HepG2 (cell line): ENCODE results near the gene PDE6H. TPM values are rescaled to one million over a fixed set of nuclear protein-coding genes. Genes with fewer than 3 reads are reported as not detected.

Experiments used
- ATAC-seq: fragments of 200-7000 bp; cut with Tn5 transposase; 3 replicates; pipeline ENCODE4 v1.9.1; 2020; ENCODE audit warnings: mild to moderate bottlenecking, moderate library complexity
- BruUV-seq: library from RNA; stranded (reverse); fragments of 400-500 nt; replicated peaks from 2 replicates; lab custom pipeline; 2021; lab: Mats Ljungman, UMichigan
- CTCF ChIA-PET: fragments of 300-600 bp; formaldehyde crosslinking; extraction: SDS; loops from one replicate; lab custom pipeline; 2021; ENCODE audit warnings: low total read pairs, inconsistent platforms, low intra/inter-chr PET ratio; lab: Yijun Ruan, JAX
- POLR2A ChIA-PET: fragments of 350-600 bp; sonication (Branson Sonifier 250); formaldehyde crosslinking; loops from one replicate; lab custom pipeline; 2020; ENCODE audit warnings: antibody characterized with exemption, inconsistent platforms; lab: Yijun Ruan, JAX
- DNase-seq: peaks from one replicate; pipeline ENCODE4 v3.0.0-alpha.2; 2015; ENCODE audit warnings: low spot score
- FAIRE-seq: peaks from 3 replicates; lab custom pipeline; 2011; peaks lifted over from hg19 to GRCh38; lab: Jason Lieb, UNC
- H2AFZ ChIP-seq: one replicate; pipeline ENCODE4 v1.6.1; 2011; ENCODE audit warnings: low read length, inconsistent platforms
- H3K27ac ChIP-seq: fragments of 300-600 bp; 3 replicates; pipeline ENCODE4 v1.8.0; 2011; ENCODE audit warnings: mixed run types, mild to moderate bottlenecking, mixed read lengths, low read length, inconsistent platforms; ENCODE audit not compliant: insufficient read depth; ENCODE audit errors: extremely low read length
- H3K27me3 ChIP-seq, 2 experiments: fragments of 200-600 bp in 1 of 2; 2 replicates in 1 of 2; 3 replicates in 1 of 2; pipeline versions ENCODE4 v1.6.0 to v1.8.0; 2011; ENCODE audit warnings: low read length in 2 of 2, mild to moderate bottlenecking in 2 of 2, moderate library complexity in 2 of 2, inconsistent platforms in 1 of 2; ENCODE audit not compliant: insufficient read depth in 2 of 2, control insufficient read depth in 1 of 2
- H3K36me3 ChIP-seq, 2 experiments: fragments of 200-600 bp in 1 of 2; replicated peaks in 1 of 2; 2 replicates in 1 of 2; 3 replicates in 1 of 2; pipeline versions ENCODE4 v1.5.1 to v1.8.0; 2011; ENCODE audit warnings: low read length in 2 of 2, inconsistent platforms in 1 of 2; ENCODE audit not compliant: insufficient read depth in 2 of 2, control insufficient read depth in 1 of 2
- H3K4me1 ChIP-seq: 2 replicates; pipeline ENCODE4 v1.5.1; 2012; ENCODE audit warnings: low read length, inconsistent platforms; ENCODE audit not compliant: insufficient read depth
- H3K4me2 ChIP-seq: 2 replicates; pipeline ENCODE4 v1.6.0; 2011; ENCODE audit warnings: low read depth, low read length, inconsistent platforms
- H3K4me3 ChIP-seq, 3 experiments: fragments of 200-600 bp in 1 of 3; sonication (generic), shearing (Covaris generic) in 1 of 3; replicated peaks in 1 of 3; 2 replicates each; pipeline ENCODE4 v1.5.1; 2011 to 2016; ENCODE audit warnings: low read length in 3 of 3, inconsistent platforms in 2 of 3, low read depth in 2 of 3, mild to moderate bottlenecking in 2 of 3, control low read depth in 1 of 3, mixed read lengths in 1 of 3; ENCODE audit not compliant: insufficient read depth in 1 of 3
- H3K79me2 ChIP-seq: one replicate; pipeline ENCODE4 v1.6.1; 2011; ENCODE audit warnings: low read length, inconsistent platforms; ENCODE audit not compliant: insufficient read depth
- H3K9ac ChIP-seq: 2 replicates; pipeline ENCODE4 v1.6.0; 2011; ENCODE audit warnings: mild to moderate bottlenecking, low read depth, low read length, inconsistent platforms; ENCODE audit not compliant: insufficient read depth
- H3K9me3 ChIP-seq: 2 replicates; pipeline ENCODE4 v1.5.1; 2012; ENCODE audit warnings: mild to moderate bottlenecking, low read length
- H4K20me1 ChIP-seq: 2 replicates; pipeline ENCODE4 v1.6.0; 2011; ENCODE audit warnings: inconsistent platforms, mild to moderate bottlenecking, low read length, moderate library complexity; ENCODE audit not compliant: insufficient read depth
- CENPBD1 ChIP-seq: sonication (generic); formaldehyde crosslinking; IDR thresholded peaks from 2 replicates; pipeline ENCODE4 v1.8.0; 2022; ENCODE audit warnings: missing genetic modification reagents, low read depth, mild to moderate bottlenecking, borderline replicate concordance
- EED ChIP-seq: sonication (generic); formaldehyde crosslinking; IDR thresholded peaks from 2 replicates; pipeline ENCODE4 v1.5.0; 2020; ENCODE audit warnings: mild to moderate bottlenecking, missing genetic modification reagents
- ELF3 ChIP-seq: IDR thresholded peaks from 2 replicates; pipeline ENCODE4 v1.6.1; 2016; ENCODE audit warnings: missing genetic modification reagents, missing compliant biosample characterization
- HOXA7 ChIP-seq: sonication (generic); formaldehyde crosslinking; IDR thresholded peaks from 2 replicates; pipeline ENCODE4 v1.8.1; 2022; ENCODE audit warnings: mild to moderate bottlenecking, missing genetic modification reagents, moderate library complexity
- JUN ChIP-seq: sonication (generic); formaldehyde crosslinking; IDR thresholded peaks from 2 replicates; pipeline ENCODE4 v1.4.0; 2020; ENCODE audit warnings: mild to moderate bottlenecking, missing genetic modification reagents
- MIER2 ChIP-seq: IDR thresholded peaks from 2 replicates; pipeline ENCODE4 v1.6.1; 2016; ENCODE audit warnings: missing biosample characterization, missing genetic modification reagents
- TBL1XR1 ChIP-seq: fragments of 150-350 bp; IDR thresholded peaks from 2 replicates; pipeline ENCODE4 v1.6.1; 2014; ENCODE audit warnings: borderline replicate concordance, low read length; ENCODE audit not compliant: partially characterized antibody
- ZFP36 ChIP-seq: fragments of 150-350 bp; IDR thresholded peaks from 2 replicates; pipeline ENCODE4 v1.6.1; 2018; ENCODE audit warnings: borderline replicate concordance, low read length, low read depth; ENCODE audit not compliant: partially characterized antibody
- ZNF280B ChIP-seq: sonication (generic); formaldehyde crosslinking; IDR thresholded peaks from 2 replicates; pipeline ENCODE4 v1.5.0; 2020; ENCODE audit warnings: missing genetic modification reagents, mild to moderate bottlenecking, borderline replicate concordance
- ZNF33A ChIP-seq: sonication (generic); formaldehyde crosslinking; IDR thresholded peaks from 2 replicates; pipeline ENCODE4 v1.5.1; 2020; ENCODE audit warnings: missing genetic modification reagents, mild to moderate bottlenecking, moderate library complexity, borderline replicate concordance
- ZNF362 ChIP-seq: sonication (generic); formaldehyde crosslinking; IDR thresholded peaks from 2 replicates; pipeline ENCODE4 v1.4.0; 2020; ENCODE audit warnings: missing genetic modification reagents, mild to moderate bottlenecking, borderline replicate concordance
- ZNF44 ChIP-seq: sonication (generic); formaldehyde crosslinking; IDR thresholded peaks from 2 replicates; pipeline ENCODE4 v1.5.1; 2020; ENCODE audit warnings: mild to moderate bottlenecking, missing genetic modification reagents
- ZNF460 ChIP-seq: sonication (generic); formaldehyde crosslinking; IDR thresholded peaks from 2 replicates; pipeline ENCODE4 v1.5.1; 2020; ENCODE audit warnings: missing genetic modification reagents, mild to moderate bottlenecking, borderline replicate concordance
- WGBS: methylation state at CpG from one replicate; pipeline ENCODE4 v1.1.6; 2017; ENCODE audit warnings: low lambda C conversion rate; 5-methylcytosine and 5-hydroxymethylcytosine counted together
- in situ Hi-C: cut with HindIII; loops from 2 replicates; pipeline ENCODE4 v1.10.0; 2017; ENCODE audit warnings: low pct_unique_long_range_greater_than_20kb; ENCODE audit not compliant: extremely low pct_ligation_motif_present
- intact Hi-C: fragments of 100-400 bp; cut with micrococcal nuclease; formaldehyde crosslinking; loops from one replicate; pipeline ENCODE4 v1.10.0; 2022; ENCODE audit not compliant: unreplicated experiment
- polyA plus RNA-seq, 8 experiments: library from polyadenylated mRNA; depleted of rRNA in 3 of 8; stranded (reverse) in 7 of 8; unstranded in 1 of 8; fragments of >200 nt; fragmentation: Illumina TruSeq in 4 of 8; extraction: Trizol in 4 of 8; gene quantifications; 2 replicates each; pipeline versions ENCODE4 v1.2.1 to v1.2.3, GENCODE V29; 2011 to 2016; ENCODE audit warnings: low read depth in 4 of 8, missing spikeins in 1 of 8, mixed read lengths in 1 of 8; ENCODE audit not compliant: insufficient read depth in 1 of 8
- total RNA-seq, 5 experiments: library from RNA; depleted of rRNA; stranded (reverse); fragments of >200 nt; fragmentation: Illumina TruSeq; extraction: Trizol; gene quantifications; 2 replicates each; pipeline ENCODE4 v1.2.3, GENCODE V29; 2016; ENCODE audit warnings: low read depth in 1 of 5
- TF ChIP-seq, protein P1 (sequence below): sonication (generic); formaldehyde crosslinking; IDR thresholded peaks from 2 replicates; pipeline ENCODE4 v1.4.0; 2020; ENCODE audit warnings: mild to moderate bottlenecking, missing genetic modification reagents
- TF ChIP-seq, protein P2 (sequence below): sonication (generic); formaldehyde crosslinking; IDR thresholded peaks from 2 replicates; pipeline ENCODE4 v1.5.0; 2020; ENCODE audit warnings: missing genetic modification reagents, mild to moderate bottlenecking, borderline replicate concordance

The PDE6H gene
- total and polyA plus RNA-seq, 2 of the 13 experiments (the other 11 are each of a cell fraction or from before 2014, with no cell fraction given): not detected

- intact Hi-C loops: no loop called here
Observed at GRCh38 chr12:14946162-14946561, 26.7 kb upstream of the PDE6H start.

More at GRCh38 chr12:14946162-14946561, 26.7 kb upstream of the PDE6H start:
- Histone ChIP-seq H3K9me3 (no peaks in the 10 kb centered on the region), H3K4me1 (peaks cover 22% of the 10 kb centered on the region), H3K27me3 (no peaks in the 10 kb centered on the region), H3K4me3 (no peak overlapping the region), H3K36me3 (no peaks in the 10 kb centered on the region), H2AFZ (no peak overlapping the region), H3K79me2 (no peaks in the 10 kb centered on the region), H4K20me1 (no peaks in the 10 kb centered on the region), H3K9ac (no peak overlapping the region), H3K4me2 (no peak overlapping the region), H3K27ac (no peak overlapping the region)
- FAIRE-seq (no peak), ATAC-seq (no peak), DNase-seq (no peak)
- CTCF ChIA-PET: no interaction called here
- no TSS peak for BruUV-seq
- POLR2A ChIA-PET: no interaction called here
- in situ Hi-C loops: no loop called here
- WGBS: 52% methylated on average over 2 of the region's 2 CpGs
- TF ChIP-seq TBL1XR1 (no peak), JUN (CRISPR knock-in tag) (no peak), HOXA7 (CRISPR knock-in tag) (no peak), ZFP36 (no peak), ZNF280B (CRISPR knock-in tag) (no peak), ZNF33A (no peak), CENPBD1 (CRISPR knock-in tag) (no peak), ZNF460 (CRISPR knock-in tag) (no peak), MIER2 (CRISPR knock-in tag) (no peak), ZNF362 (CRISPR knock-in tag) (no peak), ELF3 (CRISPR knock-in tag) (no peak), EED (CRISPR knock-in tag) (no peak), ZNF44 (CRISPR knock-in tag) (no peak)
- TF ChIP-seq, protein P1, sequence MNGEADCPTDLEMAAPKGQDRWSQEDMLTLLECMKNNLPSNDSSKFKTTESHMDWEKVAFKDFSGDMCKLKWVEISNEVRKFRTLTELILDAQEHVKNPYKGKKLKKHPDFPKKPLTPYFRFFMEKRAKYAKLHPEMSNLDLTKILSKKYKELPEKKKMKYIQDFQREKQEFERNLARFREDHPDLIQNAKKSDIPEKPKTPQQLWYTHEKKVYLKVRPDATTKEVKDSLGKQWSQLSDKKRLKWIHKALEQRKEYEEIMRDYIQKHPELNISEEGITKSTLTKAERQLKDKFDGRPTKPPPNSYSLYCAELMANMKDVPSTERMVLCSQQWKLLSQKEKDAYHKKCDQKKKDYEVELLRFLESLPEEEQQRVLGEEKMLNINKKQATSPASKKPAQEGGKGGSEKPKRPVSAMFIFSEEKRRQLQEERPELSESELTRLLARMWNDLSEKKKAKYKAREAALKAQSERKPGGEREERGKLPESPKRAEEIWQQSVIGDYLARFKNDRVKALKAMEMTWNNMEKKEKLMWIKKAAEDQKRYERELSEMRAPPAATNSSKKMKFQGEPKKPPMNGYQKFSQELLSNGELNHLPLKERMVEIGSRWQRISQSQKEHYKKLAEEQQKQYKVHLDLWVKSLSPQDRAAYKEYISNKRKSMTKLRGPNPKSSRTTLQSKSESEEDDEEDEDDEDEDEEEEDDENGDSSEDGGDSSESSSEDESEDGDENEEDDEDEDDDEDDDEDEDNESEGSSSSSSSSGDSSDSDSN (CRISPR knock-in tag): no peak
- TF ChIP-seq, protein P2, sequence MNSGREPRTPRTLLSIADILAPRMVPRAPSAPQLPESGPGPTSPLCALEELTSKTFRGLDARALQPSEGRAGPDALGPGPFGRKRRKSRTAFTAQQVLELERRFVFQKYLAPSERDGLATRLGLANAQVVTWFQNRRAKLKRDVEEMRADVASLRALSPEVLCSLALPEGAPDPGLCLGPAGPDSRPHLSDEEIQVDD (CRISPR knock-in tag): no peak
